ENCODE measurements around the gene CCDC15. TPM values are rescaled to one million over a fixed set of nuclear protein-coding genes. Genes with fewer than 3 reads are reported as not detected.

CCDC15 gene
- total RNA-seq, 1 donor from 2014 or later = not detected

- peaks cover 0 to 17% of the 10 kb centered on the region in 2 donors for H3K9me3 ChIP-seq
- no peak for TF ChIP-seq CTCF (IDR thresholded peaks at IDR 0.05)
- intact Hi-C loops (cut with DNase I) = no loop called here
- H3K27ac ChIP-seq = no peak overlapping the region
- no peaks in the 10 kb centered on the region for H3K4me1 ChIP-seq
- H3K27me3 ChIP-seq = no peaks in the 10 kb centered on the region
- H3K36me3 ChIP-seq = peaks cover 0 to 4% of the 10 kb centered on the region in 2 donors
- DNase-seq (ENCODE audit: low spot score in 2 of 2) = no peak
- no peak overlapping the region for H3K4me3 ChIP-seq
These were observed 28.0 kb downstream of the CCDC15 start for GRCh38 chr11:124982043-124982442.

- no peak for TF ChIP-seq CTCF (IDR thresholded peaks at IDR 0.05)
- Histone ChIP-seq H3K36me3 (peaks cover 0 to 4% of the 10 kb centered on the region in 2 donors), H3K27ac (no peak overlapping the region), H3K9me3 (peaks cover 0 to 17% of the 10 kb centered on the region in 2 donors), H3K4me3 (no peak overlapping the region), H3K4me1 (no peaks in the 10 kb centered on the region), H3K27me3 (no peaks in the 10 kb centered on the region)
- intact Hi-C loops (cut with DNase I) = no loop called here
- DNase-seq (ENCODE audit: low spot score in 2 of 2) = no peak
These were observed 29.9 kb downstream of the CCDC15 start for GRCh38 chr11:124983674-124984511.

GRCh38 chr11:124984512-124984854 is 30.5 kb downstream of the CCDC15 start:
- Histone ChIP-seq H3K36me3 (peaks cover 0 to 4% of the 10 kb centered on the region in 2 donors), H3K27me3 (no peaks in the 10 kb centered on the region), H3K4me3 (no peak overlapping the region), H3K4me1 (no peaks in the 10 kb centered on the region), H3K9me3 (peaks cover 0 to 17% of the 10 kb centered on the region in 2 donors), H3K27ac (no peak overlapping the region)
- no peak for DNase-seq (ENCODE audit: low spot score in 2 of 2)
- intact Hi-C loops (cut with DNase I) = no loop called here
- TF ChIP-seq CTCF (IDR thresholded peaks at IDR 0.05) = no peak

- TF ChIP-seq CTCF (IDR thresholded peaks at IDR 0.05) = no peak
- no peaks in the 10 kb centered on the region for H3K36me3 ChIP-seq
- DNase-seq (ENCODE audit: low spot score in 2 of 2) = no peak
- H3K9me3 ChIP-seq = peaks cover 0 to 1% of the 10 kb centered on the region in 2 donors
- no peaks in the 10 kb centered on the region for H3K4me1 ChIP-seq
- no peaks in the 10 kb centered on the region for H3K27me3 ChIP-seq
- H3K4me3 ChIP-seq = no peak overlapping the region
- no peak overlapping the region for H3K27ac ChIP-seq
- intact Hi-C loops (cut with DNase I) = no loop called here
These were observed 33.1 kb downstream of the CCDC15 start for GRCh38 chr11:124987096-124987495.

- Histone ChIP-seq H3K36me3 (no peaks in the 10 kb centered on the region), H3K4me3 (no peak overlapping the region), H3K9me3 (no peaks in the 10 kb centered on the region), H3K4me1 (no peaks in the 10 kb centered on the region), H3K27ac (no peak overlapping the region), H3K27me3 (no peaks in the 10 kb centered on the region)
- TF ChIP-seq CTCF (IDR thresholded peaks at IDR 0.05) = no peak
- intact Hi-C loops (cut with DNase I) = no loop called here
- no peak for DNase-seq (ENCODE audit: low spot score in 2 of 2)
These were observed 34.1 kb downstream of the CCDC15 start for GRCh38 chr11:124988063-124988462.

Data from ascending aorta (tissue), 2 donors.